Activated gamma-delta T cell (primary cell): ENCODE results near the gene DCAF11.
A peak's percentile ranks its signal among the peaks of the same experiment; 100 is the strongest.

Experiments used
- DNase-seq: peaks from one replicate; lab custom pipeline; 2025; lab: John Stamatoyannopoulos, UW

Gene DCAF11

DNA sequence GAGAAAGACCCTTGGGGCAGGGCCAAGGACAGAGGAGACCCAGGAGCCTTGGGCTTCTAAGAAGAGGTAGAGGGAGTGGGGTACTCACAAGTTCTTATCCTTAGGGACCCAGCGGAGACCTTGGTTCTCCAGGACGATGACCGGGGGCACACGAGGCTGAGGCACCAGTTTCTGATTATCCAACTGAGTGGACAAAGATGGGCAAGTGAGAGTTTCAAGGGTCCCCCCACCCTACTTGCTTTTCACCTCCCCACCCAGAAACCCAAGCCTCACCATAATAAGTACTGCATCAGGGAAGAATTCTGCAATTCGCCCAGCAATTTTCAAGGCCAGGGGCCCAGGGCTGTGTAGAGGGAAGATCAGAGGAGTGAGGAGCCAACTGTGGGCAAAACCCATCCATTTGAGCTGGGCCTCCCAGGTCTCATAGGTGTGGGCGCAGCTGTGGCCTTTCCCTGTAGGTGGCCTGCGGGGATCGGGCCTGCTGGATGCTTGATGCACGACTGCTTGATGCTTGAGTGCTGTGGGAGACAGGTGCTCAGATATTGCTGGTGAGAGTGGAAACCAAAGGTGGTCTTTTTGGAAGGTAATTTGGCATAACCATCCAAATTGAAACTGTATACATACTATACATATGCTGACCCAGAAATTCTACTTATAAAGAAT lies 24.8 kb downstream of the DCAF11 start:
- DNase-seq = no peak

DNA sequence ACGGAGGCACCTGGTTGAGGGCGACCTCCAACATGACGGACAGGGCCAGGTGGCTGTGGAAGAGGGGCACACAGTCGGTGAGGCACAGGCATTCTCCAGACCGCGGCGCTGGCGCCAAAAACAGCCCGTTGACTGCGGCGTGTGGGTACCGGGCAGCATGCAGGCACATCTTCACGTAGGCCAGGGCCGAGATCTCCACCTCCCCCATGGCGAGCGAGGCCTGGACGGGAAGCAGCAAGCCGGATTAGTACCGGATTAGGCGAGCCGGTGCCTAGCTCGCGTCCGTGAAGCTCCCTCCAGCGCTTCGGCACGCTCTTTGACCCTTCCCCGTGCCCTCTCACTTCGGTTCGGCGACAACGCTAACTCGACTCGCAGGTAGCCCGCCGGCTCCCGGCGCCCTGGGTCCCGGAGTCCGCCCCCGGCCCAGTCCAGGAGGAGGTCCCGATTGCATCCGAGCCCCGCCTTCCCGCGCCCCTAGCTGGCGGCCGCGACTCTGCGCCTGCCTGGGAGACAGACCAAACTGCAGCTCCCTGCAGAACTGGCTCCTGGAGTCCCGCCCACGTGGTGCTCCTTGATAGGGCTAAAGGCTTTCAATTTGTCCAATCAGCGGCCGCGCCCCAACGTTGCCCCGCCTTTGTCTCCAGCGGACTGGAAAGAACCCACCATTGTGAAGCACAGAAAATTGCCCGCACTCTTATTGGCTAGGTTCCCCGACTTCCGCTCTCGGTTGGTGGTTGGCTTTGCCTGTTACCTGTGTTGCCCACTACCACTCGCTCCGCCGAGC lies 26.7 kb downstream of the DCAF11 start, which contains the start of gene EMC9:
TSS of gene EMC9 (minus strand) at position 495 of the 784 bp plus-strand sequence. CDS start at position 208, 287 bp downstream.
- peak; percentile 94 for DNase-seq

DNA sequence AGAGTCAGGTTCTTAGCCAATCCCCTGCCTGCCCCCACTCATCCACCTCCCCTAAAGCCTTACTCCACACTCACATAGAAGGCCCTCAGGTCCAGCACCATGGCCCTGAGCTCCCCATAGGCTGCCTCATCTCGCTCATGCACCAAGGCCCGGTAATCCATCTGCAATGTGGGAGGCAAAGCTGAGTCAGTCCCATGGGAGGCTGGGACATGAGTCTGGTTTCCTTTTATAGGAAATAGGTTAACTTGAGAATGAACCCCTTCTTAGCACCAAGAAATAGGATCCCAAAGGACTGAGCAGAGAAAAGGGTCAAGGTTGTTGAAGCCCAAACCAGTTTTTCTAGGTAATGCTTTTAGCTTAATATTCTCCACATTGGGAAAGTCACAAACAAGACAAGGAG lies 28.9 kb downstream of the DCAF11 start:
- DNase-seq = no peak

DNA sequence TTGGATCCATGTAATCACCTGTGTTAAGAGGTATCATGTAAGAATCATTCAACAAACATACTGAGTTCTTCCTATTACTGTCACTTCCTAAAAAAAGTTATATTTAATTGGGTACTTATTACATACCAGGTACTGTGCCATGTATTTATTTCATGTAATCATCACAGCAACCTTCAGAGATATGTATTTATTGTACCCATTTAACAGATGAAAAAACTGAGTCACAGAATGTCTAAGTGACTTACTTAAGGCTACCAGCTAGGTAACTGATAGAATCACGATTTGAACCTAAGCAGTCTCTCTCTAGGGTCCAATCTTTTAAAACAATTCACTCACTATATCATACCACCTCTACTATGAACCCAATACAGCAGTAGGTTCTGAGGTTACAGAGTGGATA lies 29.9 kb downstream of the DCAF11 start:
- DNase-seq = no peak

DNA sequence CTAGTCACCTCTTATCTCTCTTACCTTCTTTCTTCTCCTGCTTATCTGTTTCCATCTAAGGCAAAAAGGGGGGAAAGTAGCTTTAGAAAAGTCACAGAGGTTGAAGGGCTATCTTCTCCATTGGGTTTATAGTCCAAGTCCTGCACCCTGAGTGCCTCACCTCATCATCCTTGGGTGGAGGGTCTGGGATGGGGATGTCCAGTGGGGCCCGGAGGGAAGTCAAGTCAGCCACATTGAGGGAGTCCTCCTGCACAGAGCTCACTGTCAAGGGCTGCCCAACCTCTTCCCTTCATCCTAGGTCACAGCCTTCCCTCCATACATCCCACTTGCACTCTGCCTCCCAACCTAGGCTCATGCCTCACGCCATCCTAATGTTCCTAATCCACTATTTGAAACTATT lies 30.6 kb downstream of the DCAF11 start:
- no peak for DNase-seq

DNA sequence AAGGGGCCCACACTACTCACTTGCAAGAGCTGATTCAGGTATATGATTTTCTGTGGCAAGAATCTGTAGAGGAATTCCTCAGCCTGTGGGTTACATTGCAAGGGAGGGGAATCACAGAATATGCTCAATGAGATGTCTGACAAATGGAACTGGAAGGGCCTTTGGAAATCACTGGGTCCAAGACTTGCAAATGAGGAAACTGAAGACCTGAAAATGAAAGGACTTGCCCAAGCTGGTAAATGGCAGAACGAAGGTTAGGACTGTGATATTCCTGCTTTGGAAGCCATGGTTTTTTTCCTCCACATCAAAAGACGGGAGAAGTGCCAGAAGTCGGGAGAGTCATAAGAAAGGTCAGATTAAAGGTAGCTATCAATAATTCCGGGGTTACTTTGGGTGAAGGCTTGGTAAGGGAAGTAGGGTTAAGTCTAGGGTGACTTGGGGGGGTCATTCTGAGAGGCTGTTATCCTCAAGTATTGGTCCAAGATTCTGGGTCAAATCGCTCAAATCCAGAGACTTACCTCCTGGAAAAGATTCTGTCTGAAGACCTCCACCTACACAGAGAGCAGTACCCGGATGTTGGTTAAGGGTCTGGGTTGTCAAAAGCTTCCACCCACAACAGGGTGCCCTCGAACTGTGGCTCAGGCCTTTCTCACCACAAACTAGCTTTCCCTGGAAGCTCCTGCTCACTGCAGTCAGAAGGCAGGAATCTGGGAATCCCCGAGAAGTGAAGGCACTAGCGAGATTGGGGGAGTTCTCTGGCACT lies 31.3 kb downstream of the DCAF11 start:
- DNase-seq = no peak

DNA sequence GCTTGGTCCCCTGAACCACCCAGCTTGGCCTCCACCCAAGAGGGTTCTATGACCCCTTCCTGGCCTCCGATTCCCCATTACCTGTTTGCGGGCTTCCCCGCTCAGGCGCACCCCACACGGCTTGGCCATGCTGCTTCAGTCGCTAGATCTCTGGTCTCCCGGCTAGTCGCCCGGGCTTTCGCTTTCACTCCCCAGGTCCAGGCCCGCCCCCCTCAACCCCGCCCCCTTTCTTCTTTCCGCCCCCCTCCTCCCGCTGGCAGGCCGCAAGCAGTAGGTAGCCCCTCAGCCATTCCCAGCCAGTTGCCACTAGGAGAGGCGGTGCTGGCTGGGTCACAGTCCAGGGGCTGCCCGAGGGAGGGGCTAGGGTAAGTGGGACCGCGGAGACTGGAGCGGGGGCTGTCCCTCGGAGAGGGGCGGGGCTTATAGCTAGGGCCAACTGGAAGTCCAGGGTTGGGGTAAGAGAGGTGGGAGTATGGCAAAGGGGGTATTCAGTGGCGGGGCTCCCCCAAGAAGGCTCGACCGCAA lies 31.9 kb downstream of the DCAF11 start, which contains the start of gene PSME2:
TSS of gene PSME2 (minus strand) at position 158 of the 525 bp plus-strand sequence. CDS start at position 129, 29 bp downstream.
- peak; percentile 67 for DNase-seq

DNA sequence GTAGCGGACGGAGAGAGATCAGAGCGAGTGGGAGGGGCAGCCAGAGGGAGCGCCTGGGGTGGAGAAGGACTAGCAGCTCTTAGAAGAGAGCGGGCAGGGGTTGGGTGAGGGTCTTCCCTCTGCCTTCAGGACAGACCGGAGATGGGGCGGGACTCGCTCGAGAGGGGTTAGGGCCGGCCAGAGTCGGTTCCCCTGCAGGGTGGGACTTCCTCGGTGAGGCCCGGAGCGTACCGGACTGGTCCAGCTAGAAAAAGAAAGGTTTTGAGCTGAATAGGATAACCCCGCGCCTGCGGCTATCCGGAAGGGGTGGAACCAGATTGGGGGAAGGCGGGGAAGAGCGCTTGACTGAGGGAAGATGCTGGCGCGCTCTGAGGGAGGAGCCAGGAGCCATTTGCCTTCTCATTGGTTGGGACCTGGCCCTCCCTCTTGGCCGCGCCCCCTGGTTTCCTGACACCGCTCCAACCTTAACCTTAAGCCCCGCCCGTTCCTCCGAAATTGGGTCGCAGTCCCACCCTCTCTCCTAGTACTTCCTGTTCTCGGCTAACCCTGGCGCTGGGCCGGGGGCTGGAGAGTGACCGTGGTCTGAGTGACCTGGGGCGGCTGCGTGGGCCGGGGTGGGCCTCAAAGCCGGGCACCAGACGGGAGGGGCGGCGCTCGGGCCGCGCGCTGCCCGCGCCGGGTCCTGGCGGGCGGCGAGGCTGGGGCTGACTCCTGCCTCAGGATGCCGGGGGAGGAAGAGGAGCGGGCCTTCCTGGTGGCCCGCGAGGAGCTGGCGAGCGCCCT lies 32.6 kb downstream of the DCAF11 start, which contains the start of gene RNF31:
TSS of gene RNF31 (plus strand) at position 521 of the 783 bp plus-strand sequence. CDS start at position 722, 201 bp downstream.
- DNase-seq = peak; percentile 67

DNA sequence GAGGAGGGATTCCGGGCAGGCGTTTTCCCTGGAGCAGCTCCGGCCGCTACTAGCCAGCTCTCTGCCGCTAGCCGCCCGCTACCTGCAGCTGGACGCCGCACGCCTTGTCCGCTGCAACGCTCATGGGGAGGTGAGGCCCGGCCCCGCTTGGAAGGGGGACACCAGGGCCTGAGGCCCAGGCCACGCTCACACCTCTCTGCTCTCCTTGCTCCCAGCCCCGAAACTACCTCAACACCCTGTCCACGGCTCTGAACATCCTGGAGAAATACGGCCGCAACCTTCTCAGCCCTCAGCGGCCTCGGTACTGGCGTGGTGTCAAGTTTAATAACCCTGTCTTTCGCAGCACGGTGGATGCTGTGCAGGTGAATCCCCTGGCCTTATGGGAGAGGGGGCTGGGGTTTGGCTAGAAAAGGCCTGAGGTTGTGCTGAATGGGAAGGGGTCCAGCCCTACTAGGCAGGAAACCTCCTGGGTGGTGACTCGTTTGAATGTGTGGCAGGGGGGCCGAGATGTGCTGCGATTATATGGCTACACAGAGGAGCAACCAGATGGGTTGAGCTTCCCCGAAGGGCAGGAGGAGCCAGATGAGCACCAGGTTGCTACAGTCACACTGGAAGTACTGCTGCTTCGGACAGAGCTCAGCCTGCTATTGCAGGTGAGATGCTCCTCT lies 33.3 kb downstream of the DCAF11 start:
- DNase-seq = no peak

DNA sequence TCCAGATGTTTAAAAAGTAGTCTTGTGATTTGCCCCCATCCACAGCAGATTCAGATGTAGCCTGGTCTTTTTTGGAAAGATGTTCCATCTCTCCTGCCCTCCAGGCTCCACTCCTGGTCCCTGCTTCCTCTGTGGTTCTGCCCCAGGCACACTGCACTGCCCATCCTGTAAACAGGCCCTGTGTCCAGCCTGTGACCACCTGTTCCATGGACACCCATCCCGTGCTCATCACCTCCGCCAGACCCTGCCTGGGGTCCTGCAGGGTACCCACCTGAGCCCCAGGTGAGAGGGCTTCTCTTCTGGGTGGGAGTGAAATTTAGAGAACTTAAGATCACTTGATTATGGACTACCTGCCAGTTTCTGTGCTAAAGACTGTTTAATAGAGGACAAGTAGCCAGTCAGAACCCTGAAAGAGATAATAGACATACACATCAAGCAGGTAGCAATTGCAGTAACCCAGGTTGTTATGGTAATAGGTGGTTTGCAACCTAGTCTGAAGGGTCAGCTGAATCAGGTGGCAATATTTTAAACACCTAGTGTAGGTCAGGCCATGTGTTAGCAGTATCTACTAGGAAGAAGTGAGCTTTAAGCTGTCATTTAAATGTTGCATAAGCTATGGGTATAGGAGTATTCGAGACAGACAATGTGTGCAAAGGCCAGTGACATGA lies 34.9 kb downstream of the DCAF11 start:
- DNase-seq = no peak

DNA sequence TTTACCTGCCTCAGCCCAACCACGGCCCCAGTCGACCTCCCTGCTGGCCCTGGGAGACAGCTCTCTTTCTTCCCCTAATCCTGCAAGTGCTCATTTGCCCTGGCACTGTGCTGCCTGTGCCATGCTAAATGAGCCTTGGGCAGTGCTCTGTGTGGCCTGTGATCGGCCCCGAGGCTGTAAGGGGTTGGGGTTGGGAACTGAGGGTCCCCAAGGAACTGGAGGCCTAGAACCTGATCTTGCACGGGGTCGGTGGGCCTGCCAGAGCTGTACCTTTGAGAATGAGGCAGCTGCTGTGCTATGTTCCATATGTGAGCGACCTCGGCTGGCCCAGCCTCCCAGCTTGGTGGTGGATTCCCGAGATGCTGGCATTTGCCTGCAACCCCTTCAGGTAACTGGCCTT lies 35.5 kb downstream of the DCAF11 start:
- no peak for DNase-seq

DNA sequence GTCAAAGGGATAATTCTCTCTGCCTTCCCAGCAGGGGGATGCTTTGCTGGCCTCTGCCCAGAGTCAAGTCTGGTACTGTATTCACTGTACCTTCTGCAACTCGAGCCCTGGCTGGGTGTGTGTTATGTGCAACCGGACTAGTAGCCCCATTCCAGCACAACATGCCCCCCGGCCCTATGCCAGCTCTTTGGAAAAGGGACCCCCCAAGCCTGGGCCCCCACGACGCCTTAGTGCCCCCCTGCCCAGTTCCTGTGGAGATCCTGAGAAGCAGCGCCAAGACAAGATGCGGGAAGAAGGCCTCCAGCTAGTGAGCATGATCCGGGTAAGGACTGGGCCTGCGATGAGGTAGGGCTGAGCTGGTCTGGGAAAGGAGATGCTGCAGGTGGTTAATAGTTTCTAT lies 36.0 kb downstream of the DCAF11 start:
- DNase-seq = no peak

DNA sequence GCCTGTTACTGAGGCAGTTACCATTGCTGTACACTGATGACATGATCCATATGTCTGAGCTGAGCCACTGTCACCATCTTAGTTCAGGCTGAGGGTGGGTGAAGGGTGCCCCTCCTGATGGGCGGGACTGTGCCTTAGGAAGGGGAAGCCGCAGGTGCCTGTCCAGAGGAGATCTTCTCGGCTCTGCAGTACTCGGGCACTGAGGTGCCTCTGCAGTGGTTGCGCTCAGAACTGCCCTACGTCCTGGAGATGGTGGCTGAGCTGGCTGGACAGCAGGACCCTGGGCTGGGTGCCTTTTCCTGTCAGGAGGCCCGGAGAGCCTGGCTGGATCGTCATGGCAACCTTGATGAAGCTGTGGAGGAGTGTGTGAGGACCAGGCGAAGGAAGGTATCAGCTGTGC lies 36.4 kb downstream of the DCAF11 start:
- no peak for DNase-seq

DNA sequence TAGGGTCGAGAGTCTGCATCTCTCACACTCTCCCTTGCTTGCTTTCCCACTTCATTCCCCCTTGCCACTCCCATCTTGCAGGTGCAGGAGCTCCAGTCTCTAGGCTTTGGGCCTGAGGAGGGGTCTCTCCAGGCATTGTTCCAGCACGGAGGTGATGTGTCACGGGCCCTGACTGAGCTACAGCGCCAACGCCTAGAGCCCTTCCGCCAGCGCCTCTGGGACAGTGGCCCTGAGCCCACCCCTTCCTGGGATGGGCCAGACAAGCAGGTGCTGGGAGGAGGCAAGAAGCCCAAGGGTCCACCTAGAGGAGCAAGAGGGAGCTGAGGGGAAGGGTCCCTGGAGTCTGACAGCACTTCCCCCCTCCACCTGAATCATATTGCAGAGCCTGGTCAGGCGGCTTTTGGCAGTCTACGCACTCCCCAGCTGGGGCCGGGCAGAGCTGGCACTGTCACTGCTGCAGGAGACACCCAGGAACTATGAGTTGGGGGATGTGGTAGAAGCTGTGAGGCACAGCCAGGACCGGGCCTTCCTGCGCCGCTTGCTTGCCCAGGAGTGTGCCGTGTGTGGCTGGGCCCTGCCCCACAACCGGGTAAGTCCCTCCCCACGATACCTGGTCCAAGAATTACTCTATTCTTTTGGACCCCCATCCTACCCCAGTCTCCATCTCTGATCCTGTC lies 37.0 kb downstream of the DCAF11 start:
- DNase-seq = no peak

DNA sequence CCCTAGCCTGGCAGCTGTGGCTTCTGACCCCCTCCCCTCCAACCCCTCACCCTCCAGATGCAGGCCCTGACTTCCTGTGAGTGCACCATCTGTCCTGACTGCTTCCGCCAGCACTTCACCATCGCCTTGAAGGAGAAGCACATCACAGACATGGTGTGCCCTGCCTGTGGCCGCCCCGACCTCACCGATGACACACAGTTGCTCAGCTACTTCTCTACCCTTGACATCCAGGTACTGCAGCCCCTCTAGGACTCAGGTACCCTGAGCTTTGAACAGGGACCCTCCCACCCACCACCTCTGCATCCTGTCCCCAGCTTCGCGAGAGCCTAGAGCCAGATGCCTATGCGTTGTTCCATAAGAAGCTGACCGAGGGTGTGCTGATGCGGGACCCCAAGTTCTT lies 40.5 kb downstream of the DCAF11 start:
- DNase-seq = no peak

DNA sequence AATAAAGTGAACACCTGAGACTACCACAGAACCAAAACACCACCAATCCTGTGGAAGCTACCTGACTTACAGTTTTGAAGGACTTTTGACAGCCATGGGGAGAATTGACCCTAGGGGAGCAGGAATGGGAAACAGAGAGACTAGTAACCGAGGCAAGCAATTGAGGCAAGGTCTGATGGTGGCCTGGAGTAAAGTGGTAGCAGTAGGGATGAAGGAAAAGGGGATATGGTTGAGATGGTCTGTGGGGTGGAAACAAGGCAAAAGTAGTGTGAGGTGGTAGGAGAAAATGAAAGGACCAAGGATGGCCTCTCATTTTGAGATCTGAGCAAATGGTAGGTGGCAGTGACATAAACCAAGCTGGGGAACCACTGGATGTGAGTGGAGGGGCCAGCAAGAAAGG lies 42.3 kb downstream of the DCAF11 start:
- no peak for DNase-seq

DNA sequence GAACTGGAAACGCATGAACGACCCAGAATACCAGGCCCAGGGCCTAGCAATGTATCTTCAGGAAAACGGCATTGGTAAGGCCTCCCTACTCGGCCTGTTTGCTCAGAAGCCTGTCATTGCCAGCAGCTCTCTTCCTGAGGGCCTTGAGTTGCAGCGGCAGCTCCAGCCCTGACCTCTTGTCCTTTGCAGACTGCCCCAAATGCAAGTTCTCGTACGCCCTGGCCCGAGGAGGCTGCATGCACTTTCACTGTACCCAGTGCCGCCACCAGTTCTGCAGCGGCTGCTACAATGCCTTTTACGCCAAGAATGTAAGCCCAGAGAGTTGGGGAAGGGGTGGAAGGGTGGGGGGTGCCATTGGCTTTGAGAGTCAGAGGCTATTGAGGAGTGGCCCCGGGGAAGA lies 42.8 kb downstream of the DCAF11 start:
- DNase-seq = no peak

DNA sequence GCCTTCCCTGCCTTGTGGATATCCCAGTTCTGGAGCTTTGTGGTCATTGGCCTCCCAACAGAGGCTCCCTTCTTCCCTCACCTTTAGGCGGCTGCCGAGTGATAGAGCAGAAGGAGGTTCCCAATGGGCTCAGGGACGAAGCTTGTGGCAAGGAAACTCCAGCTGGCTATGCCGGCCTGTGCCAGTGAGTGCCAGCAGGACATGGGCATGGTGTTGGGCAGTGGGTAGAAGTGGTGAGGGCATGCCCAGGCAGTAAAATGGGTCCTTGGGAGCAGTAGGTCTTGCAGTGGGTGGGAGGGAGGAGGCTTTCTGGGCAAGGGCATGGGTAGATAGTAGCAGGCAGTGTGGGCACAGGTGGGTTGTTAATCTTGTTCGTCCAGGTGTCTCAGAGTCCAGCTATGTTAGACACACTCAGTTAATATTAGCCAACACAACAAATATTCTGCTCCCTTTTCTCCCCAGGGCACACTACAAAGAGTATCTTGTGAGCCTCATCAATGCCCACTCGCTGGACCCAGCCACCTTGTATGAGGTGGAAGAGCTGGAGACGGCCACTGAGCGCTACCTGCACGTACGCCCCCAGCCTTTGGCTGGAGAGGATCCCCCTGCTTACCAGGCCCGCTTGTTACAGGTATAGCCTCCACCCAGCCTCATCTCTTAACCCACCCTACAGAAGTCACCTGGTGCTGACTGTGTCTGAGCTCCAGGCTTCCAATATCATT lies 45.4 kb downstream of the DCAF11 start:
- no peak for DNase-seq

DNA sequence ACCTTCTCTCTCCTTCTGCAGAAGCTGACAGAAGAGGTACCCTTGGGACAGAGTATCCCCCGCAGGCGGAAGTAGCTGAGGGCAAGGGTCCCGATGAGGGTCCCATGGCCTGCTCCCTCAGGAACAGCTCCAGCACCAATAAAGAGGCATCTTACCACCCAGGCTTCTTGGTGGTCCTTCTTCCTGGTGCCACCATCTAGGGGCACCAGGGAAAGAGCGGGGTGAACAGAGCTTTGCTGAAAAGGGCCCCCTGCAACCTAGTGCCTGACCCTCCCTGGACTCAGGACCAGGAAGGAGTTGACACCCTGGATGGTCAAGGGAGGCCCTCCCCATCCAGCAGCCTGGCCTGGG lies 45.9 kb downstream of the DCAF11 start:
- no peak for DNase-seq
